GM23338 (cell line): Measurements from ENCODE around the gene ASPHD2. TPM values are rescaled to one million over a fixed set of nuclear protein-coding genes. Genes with fewer than 3 reads are reported as not detected.

ENCODE experiments used
- ATAC-seq: fragments of 200-7000 bp; cut with Tn5 transposase; 3 replicates; pipeline ENCODE4 v1.9.1; 2020
- DNase-seq: peaks from one replicate; pipeline ENCODE4 v3.0.0-alpha.2; 2015; ENCODE audit warnings: low spot score
- H2AFZ ChIP-seq: fragments of 200-600 bp; sonication (generic); 2 replicates; pipeline ENCODE4 v1.8.0; 2016; ENCODE audit warnings: antibody characterized with exemption, mild to moderate bottlenecking, moderate library complexity
- H3F3A ChIP-seq: fragments of 200-600 bp; sonication (generic); replicated peaks from 2 replicates; pipeline ENCODE4 v1.8.0; 2017; ENCODE audit warnings: antibody characterized with exemption, mixed run types, low read depth
- H3K27ac ChIP-seq: fragments of 200-600 bp; sonication (generic); 2 replicates; pipeline ENCODE4 v1.6.1; 2016; ENCODE audit warnings: low read depth
- H3K27me3 ChIP-seq: fragments of 200-600 bp; sonication (generic); 2 replicates; pipeline ENCODE4 v1.8.0; 2016; ENCODE audit warnings: mild to moderate bottlenecking, mixed run types, moderate library complexity; ENCODE audit not compliant: insufficient read depth
- H3K36me3 ChIP-seq: fragments of 200-600 bp; sonication (generic); 2 replicates; pipeline ENCODE4 v1.8.0; 2016; ENCODE audit warnings: mild to moderate bottlenecking; ENCODE audit not compliant: insufficient read depth
- H3K4me1 ChIP-seq: fragments of 200-600 bp; sonication (generic); 2 replicates; pipeline ENCODE4 v1.8.0; 2016; ENCODE audit warnings: mild to moderate bottlenecking, moderate library complexity; ENCODE audit not compliant: insufficient read depth
- H3K4me2 ChIP-seq: fragments of 200-600 bp; sonication (generic); 2 replicates; pipeline ENCODE4 v1.7.1; 2017; ENCODE audit warnings: mixed run types
- H3K4me3 ChIP-seq: fragments of 200-600 bp; sonication (generic); 2 replicates; pipeline ENCODE4 v1.6.1; 2016; ENCODE audit warnings: mixed run types
- H3K79me2 ChIP-seq: fragments of 200-600 bp; sonication (generic); replicated peaks from 2 replicates; pipeline ENCODE4 v1.8.0; 2017; ENCODE audit warnings: mild to moderate bottlenecking; ENCODE audit not compliant: insufficient read depth
- H3K9me2 ChIP-seq: fragments of 200-600 bp; sonication (generic); 2 replicates; pipeline ENCODE4 v1.8.0; 2017; ENCODE audit not compliant: insufficient read depth
- H4K20me1 ChIP-seq: fragments of 200-600 bp; sonication (generic); replicated peaks from 2 replicates; pipeline ENCODE4 v1.8.0; 2017; ENCODE audit warnings: mild to moderate bottlenecking; ENCODE audit not compliant: insufficient read depth
- H3K27ac Mint-ChIP-seq: 2 replicates; pipeline ENCODE4 v1.8.0; 2020; ENCODE audit warnings: inconsistent platforms, mild to moderate bottlenecking, moderate library complexity, mixed read lengths
- H3K27me3 Mint-ChIP-seq: 3 replicates; pipeline ENCODE4 v1.8.0; 2022; ENCODE audit warnings: low read depth, mild to moderate bottlenecking, moderate library complexity, mixed read lengths, inconsistent platforms; ENCODE audit not compliant: insufficient read depth, poor library complexity
- H3K36me3 Mint-ChIP-seq: 3 replicates; pipeline ENCODE4 v1.8.0; 2021; ENCODE audit warnings: low read depth, mild to moderate bottlenecking, inconsistent platforms, moderate library complexity, mixed read lengths
- H3K4me1 Mint-ChIP-seq: 3 replicates; pipeline ENCODE4 v1.8.0; 2020; ENCODE audit warnings: mild to moderate bottlenecking, inconsistent platforms, mixed read lengths
- H3K4me3 Mint-ChIP-seq: 3 replicates; pipeline ENCODE4 v1.8.0; 2021; ENCODE audit warnings: moderate library complexity, mild to moderate bottlenecking, inconsistent platforms, mixed read lengths
- H3K9me3 Mint-ChIP-seq: 3 replicates; pipeline ENCODE4 v1.8.0; 2020; ENCODE audit warnings: moderate library complexity, mild to moderate bottlenecking, inconsistent platforms, mixed read lengths
- CREB1 ChIP-seq: fragments of 250-450 bp; sonication (Bioruptor Pico); IDR thresholded peaks from 2 replicates; pipeline ENCODE4 v1.5.0; 2020; ENCODE audit warnings: low read depth, mild to moderate bottlenecking, moderate library complexity
- EZH2 ChIP-seq: fragments of 200-600 bp; sonication (generic); IDR thresholded peaks from one replicate; pipeline ENCODE4 v1.8.0; 2017; ENCODE audit warnings: antibody characterized with exemption, mild to moderate bottlenecking, low read depth; ENCODE audit not compliant: unreplicated experiment
- EZH2phosphoT487 ChIP-seq: fragments of 200-600 bp; sonication (generic); IDR thresholded peaks from one replicate; pipeline ENCODE4 v1.8.1; 2018; ENCODE audit warnings: antibody characterized with exemption; ENCODE audit not compliant: unreplicated experiment
- JUNB ChIP-seq: IDR thresholded peaks from one replicate; pipeline ENCODE4 v1.6.1; 2016; ENCODE audit warnings: antibody characterized with exemption; ENCODE audit not compliant: unreplicated experiment
- NANOG ChIP-seq: IDR thresholded peaks from 2 replicates; pipeline ENCODE4 v1.6.1; 2016; ENCODE audit warnings: antibody characterized with exemption, borderline replicate concordance
- POLR2AphosphoS5 ChIP-seq: IDR thresholded peaks from 2 replicates; pipeline ENCODE4 v1.6.1; 2016; ENCODE audit warnings: antibody characterized with exemption, low read depth
- STAT1 ChIP-seq: IDR thresholded peaks from one replicate; pipeline ENCODE4 v1.6.1; 2016; ENCODE audit warnings: antibody characterized with exemption; ENCODE audit not compliant: unreplicated experiment
- ZNF114 ChIP-seq: fragments of 250-450 bp; sonication (Bioruptor Pico); IDR thresholded peaks from 2 replicates; pipeline ENCODE4 v1.5.0; 2020; ENCODE audit warnings: mild to moderate bottlenecking, moderate library complexity
- ZNF331 ChIP-seq: fragments of 250-450 bp; sonication (Bioruptor Pico); IDR thresholded peaks from 2 replicates; pipeline ENCODE4 v1.5.0; 2020; ENCODE audit warnings: low read depth, mild to moderate bottlenecking, moderate library complexity
- ZNF462 ChIP-seq: fragments of 250-450 bp; sonication (Bioruptor Pico); IDR thresholded peaks from 2 replicates; pipeline ENCODE4 v1.5.0; 2020; ENCODE audit warnings: mild to moderate bottlenecking, moderate library complexity
- polyA plus RNA-seq: library from polyadenylated mRNA; unstranded; fragments of >200 nt; fragmentation: Nextera tagmentation; extraction: Ambion mirVana; gene quantifications from 2 replicates; pipeline ENCODE4 v1.2.1, GENCODE V29; 2016
- total RNA-seq: library from RNA; depleted of rRNA; stranded (reverse); fragments of >200 nt; shearing (Covaris generic); gene quantifications from 2 replicates; pipeline ENCODE4 v1.2.3, GENCODE V29; 2014
- TF ChIP-seq, protein P1 (sequence below): IDR thresholded peaks from one replicate; pipeline ENCODE4 v1.6.1; 2018; ENCODE audit warnings: antibody characterized with exemption; ENCODE audit not compliant: unreplicated experiment
- TF ChIP-seq, protein P2 (sequence below): IDR thresholded peaks from 2 replicates; pipeline ENCODE4 v1.6.1; 2016; ENCODE audit warnings: antibody characterized with exemption
- TF ChIP-seq, protein P3 (sequence below), 2 experiments: fragments of 200-600 bp in 1 of 2; sonication (generic) in 1 of 2; conservative IDR thresholded peaks; 2 replicates each; pipeline versions ENCODE4 v1.5.1 to v1.6.1; 2016 to 2017; ENCODE audit warnings: antibody characterized with exemption in 2 of 2, low read depth in 2 of 2, mild to moderate bottlenecking in 2 of 2, moderate library complexity in 1 of 2

ASPHD2 gene
- total and polyA plus RNA-seq, 2 experiments from 2014 or later = 6.0 to 9.3 TPM

- no peak overlapping the region for H3K27ac ChIP-seq
- DNase-seq (no peak), ATAC-seq (no peak)
- Mint-ChIP-seq H3K36me3 (no peaks in the 10 kb centered on the region), H3K4me3 (no peak overlapping the region), H3K4me1 (peaks cover 8% of the 10 kb centered on the region), H3K27ac (no peak overlapping the region), H3K9me3 (no peaks in the 10 kb centered on the region), H3K27me3 (no peaks in the 10 kb centered on the region)
- H3K36me3 ChIP-seq = no peaks in the 10 kb centered on the region
- H3K9me2 ChIP-seq = 0 out of 2 replicates have a peak, but pooled peaks cover 4% of the 10 kb centered on the region
- no peak overlapping the region for H3K4me3 ChIP-seq
- no peaks in the 10 kb centered on the region for H3K27me3 ChIP-seq
- no peaks in the 10 kb centered on the region for H3K4me1 ChIP-seq
- no peaks in the 10 kb centered on the region for H3K79me2 ChIP-seq
- TF ChIP-seq CREB1 (CRISPR knock-in tag) (no peak), NANOG (no peak), ZNF462 (CRISPR knock-in tag) (no peak), EZH2phosphoT487 (no peak), EZH2 (no peak), JUNB (no peak), ZNF331 (CRISPR knock-in tag) (no peak), STAT1 (no peak), POLR2AphosphoS5 (no peak), ZNF114 (no peak)
- TF ChIP-seq, protein P1, sequence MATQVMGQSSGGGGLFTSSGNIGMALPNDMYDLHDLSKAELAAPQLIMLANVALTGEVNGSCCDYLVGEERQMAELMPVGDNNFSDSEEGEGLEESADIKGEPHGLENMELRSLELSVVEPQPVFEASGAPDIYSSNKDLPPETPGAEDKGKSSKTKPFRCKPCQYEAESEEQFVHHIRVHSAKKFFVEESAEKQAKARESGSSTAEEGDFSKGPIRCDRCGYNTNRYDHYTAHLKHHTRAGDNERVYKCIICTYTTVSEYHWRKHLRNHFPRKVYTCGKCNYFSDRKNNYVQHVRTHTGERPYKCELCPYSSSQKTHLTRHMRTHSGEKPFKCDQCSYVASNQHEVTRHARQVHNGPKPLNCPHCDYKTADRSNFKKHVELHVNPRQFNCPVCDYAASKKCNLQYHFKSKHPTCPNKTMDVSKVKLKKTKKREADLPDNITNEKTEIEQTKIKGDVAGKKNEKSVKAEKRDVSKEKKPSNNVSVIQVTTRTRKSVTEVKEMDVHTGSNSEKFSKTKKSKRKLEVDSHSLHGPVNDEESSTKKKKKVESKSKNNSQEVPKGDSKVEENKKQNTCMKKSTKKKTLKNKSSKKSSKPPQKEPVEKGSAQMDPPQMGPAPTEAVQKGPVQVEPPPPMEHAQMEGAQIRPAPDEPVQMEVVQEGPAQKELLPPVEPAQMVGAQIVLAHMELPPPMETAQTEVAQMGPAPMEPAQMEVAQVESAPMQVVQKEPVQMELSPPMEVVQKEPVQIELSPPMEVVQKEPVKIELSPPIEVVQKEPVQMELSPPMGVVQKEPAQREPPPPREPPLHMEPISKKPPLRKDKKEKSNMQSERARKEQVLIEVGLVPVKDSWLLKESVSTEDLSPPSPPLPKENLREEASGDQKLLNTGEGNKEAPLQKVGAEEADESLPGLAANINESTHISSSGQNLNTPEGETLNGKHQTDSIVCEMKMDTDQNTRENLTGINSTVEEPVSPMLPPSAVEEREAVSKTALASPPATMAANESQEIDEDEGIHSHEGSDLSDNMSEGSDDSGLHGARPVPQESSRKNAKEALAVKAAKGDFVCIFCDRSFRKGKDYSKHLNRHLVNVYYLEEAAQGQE = no peak
- TF ChIP-seq, protein P2, sequence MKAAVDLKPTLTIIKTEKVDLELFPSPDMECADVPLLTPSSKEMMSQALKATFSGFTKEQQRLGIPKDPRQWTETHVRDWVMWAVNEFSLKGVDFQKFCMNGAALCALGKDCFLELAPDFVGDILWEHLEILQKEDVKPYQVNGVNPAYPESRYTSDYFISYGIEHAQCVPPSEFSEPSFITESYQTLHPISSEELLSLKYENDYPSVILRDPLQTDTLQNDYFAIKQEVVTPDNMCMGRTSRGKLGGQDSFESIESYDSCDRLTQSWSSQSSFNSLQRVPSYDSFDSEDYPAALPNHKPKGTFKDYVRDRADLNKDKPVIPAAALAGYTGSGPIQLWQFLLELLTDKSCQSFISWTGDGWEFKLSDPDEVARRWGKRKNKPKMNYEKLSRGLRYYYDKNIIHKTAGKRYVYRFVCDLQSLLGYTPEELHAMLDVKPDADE = no peak
- TF ChIP-seq, protein P3, sequence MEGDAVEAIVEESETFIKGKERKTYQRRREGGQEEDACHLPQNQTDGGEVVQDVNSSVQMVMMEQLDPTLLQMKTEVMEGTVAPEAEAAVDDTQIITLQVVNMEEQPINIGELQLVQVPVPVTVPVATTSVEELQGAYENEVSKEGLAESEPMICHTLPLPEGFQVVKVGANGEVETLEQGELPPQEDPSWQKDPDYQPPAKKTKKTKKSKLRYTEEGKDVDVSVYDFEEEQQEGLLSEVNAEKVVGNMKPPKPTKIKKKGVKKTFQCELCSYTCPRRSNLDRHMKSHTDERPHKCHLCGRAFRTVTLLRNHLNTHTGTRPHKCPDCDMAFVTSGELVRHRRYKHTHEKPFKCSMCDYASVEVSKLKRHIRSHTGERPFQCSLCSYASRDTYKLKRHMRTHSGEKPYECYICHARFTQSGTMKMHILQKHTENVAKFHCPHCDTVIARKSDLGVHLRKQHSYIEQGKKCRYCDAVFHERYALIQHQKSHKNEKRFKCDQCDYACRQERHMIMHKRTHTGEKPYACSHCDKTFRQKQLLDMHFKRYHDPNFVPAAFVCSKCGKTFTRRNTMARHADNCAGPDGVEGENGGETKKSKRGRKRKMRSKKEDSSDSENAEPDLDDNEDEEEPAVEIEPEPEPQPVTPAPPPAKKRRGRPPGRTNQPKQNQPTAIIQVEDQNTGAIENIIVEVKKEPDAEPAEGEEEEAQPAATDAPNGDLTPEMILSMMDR (conservative IDR thresholded peaks at IDR 0.05; ENCODE audit: low read depth in 2 of 2) = no peak
- H3K4me2 ChIP-seq = no peak overlapping the region
- no peak overlapping the region for H2AFZ ChIP-seq
- no peaks in the 10 kb centered on the region for H4K20me1 ChIP-seq
- no peaks in the 10 kb centered on the region for H3F3A ChIP-seq
Observed at GRCh38 chr22:26409719-26410335, 19.2 kb upstream of the ASPHD2 start.
